Ishikawa (cell line): ENCODE results near the gene LATS1.

Experiments used
- EP300 ChIP-seq: IDR thresholded peaks from 2 replicates; pipeline ENCODE4 v1.6.1; 2012; ENCODE audit warnings: borderline replicate concordance
- FOXM1 ChIP-seq: IDR thresholded peaks from 2 replicates; pipeline ENCODE4 v1.6.1; 2012; ENCODE audit warnings: low read depth, borderline replicate concordance
- RAD21 ChIP-seq: IDR thresholded peaks from 2 replicates; pipeline ENCODE4 v1.6.1; 2012; ENCODE audit warnings: low read depth
- YY1 ChIP-seq: IDR thresholded peaks from 2 replicates; pipeline ENCODE4 v1.6.1; 2012; ENCODE audit warnings: low read depth

- TF ChIP-seq FOXM1, result no peak
- no peak for TF ChIP-seq RAD21
- TF ChIP-seq YY1, result no peak
- no peak for TF ChIP-seq EP300
Measured at GRCh38 chr6:149725785-149726184, 7.9 kb upstream of the LATS1 start.
